IPS-NIHi7 (cell line): Measurements from ENCODE around the gene KRT2.
A peak's percentile ranks its signal among the peaks of the same experiment; 100 is the strongest.

Experiments
- DNase-seq: peaks from one replicate; pipeline ENCODE4 v3.0.0; 2012; ENCODE audit warnings: mixed read lengths; ENCODE audit errors: extremely low spot score

The KRT2 gene

DNA sequence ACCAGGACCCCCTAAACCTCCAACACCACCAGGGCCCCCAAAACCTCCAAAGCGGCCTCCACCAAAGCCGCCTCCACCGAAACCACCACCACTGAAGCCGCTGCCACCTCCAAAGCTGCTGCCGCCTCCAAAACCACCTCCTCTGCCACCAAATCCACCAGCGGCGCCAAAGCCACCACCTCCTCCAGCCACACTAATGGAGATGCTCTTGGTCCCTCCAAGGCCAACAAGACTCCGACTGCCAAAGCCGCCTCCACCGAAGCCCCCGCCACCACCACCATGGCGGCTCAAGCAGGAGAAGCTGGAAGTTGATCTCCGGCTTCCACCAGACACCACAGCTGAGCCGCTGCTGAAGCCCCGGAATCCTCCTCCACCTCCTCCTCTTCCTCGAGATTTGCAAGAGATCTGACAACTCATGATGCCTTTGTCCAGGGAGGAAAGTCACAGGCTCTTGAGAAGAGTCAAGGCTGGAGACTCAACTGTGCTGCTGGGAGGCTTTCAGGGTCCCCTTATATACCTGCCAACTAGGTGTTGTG, at the start of gene KRT2:
Gene KRT2, minus strand, starts transcription at position 486 of the 536 bp plus-strand sequence. Its CDS starts 69 bp downstream, at position 417.
- no peak for DNase-seq

- DNase-seq, result no peak
Measured at GRCh38 chr12:52701281-52701680, 49.3 kb upstream of the KRT2 start.

DNA sequence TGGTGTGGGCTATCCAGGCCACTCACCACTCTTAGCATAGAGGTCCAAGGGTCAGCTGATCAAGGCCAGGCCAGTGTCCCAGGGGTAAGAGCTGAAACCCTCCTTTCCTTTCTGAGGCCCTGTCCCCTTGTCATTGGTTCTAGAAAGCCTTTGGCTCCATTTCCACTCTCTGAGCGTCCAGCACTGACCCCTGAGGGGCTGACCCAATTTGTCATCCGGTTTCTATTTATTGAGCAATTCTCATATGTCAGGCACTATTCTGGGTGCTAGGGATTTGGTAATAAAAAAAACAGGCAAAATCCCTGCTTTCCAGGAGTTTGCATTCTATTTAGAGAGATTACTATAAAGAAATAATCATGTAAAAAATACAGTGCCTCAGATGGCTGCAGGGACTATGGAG, 47.9 kb upstream of the KRT2 start:
- DNase-seq, result no peak

DNA sequence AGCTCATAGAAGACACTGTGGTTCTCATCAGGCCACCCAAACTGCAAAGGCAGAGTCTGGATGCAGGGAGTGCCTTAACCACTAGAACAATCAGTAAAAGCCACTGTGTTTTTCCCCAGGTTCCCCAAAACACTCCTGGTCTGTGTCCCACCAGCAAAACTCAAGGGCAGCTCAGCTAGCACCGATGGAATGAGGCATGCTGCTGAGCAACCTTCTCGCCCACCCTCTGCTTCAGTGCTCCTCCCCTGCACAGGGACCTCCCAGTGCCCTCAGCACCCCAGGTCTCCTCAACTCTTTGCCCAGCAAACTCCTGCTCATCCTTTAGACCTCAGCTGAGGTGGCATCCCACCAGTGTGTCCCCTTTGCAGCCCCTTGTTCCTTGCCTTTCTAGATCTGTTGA, 47.4 kb upstream of the KRT2 start:
- DNase-seq, result no peak

GRCh38 chr12:52698651-52699340, 46.8 kb upstream of the KRT2 start:
- no peak for DNase-seq

GRCh38 chr12:52697058-52697582, 45.1 kb upstream of the KRT2 start:
- no peak for DNase-seq

DNA sequence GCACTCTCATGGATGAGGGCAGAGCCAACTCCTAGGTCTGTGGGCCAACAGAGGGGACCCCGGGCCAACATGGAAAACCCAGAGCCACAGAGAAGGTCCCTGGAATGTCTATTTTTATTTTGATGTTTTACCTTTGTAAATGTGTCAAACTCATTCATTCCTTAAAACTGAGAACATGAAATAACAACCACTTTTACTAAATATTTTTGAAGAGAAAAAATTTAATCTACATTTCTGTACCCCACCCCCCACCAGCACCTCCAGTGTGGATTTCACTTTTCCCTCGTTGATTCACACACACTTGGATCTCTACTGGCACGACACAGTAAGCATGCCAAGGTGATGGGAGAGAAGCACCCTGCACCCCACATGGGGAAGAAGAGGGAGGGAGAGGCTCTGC, 44.6 kb upstream of the KRT2 start:
- no peak for DNase-seq

GRCh38 chr12:52695039-52695438, 43.0 kb upstream of the KRT2 start:
- DNase-seq, result no peak

GRCh38 chr12:52694151-52694550, 42.1 kb upstream of the KRT2 start:
- no peak for DNase-seq

- DNase-seq, result no peak
Measured at GRCh38 chr12:52693261-52693660, 41.2 kb upstream of the KRT2 start.

DNA sequence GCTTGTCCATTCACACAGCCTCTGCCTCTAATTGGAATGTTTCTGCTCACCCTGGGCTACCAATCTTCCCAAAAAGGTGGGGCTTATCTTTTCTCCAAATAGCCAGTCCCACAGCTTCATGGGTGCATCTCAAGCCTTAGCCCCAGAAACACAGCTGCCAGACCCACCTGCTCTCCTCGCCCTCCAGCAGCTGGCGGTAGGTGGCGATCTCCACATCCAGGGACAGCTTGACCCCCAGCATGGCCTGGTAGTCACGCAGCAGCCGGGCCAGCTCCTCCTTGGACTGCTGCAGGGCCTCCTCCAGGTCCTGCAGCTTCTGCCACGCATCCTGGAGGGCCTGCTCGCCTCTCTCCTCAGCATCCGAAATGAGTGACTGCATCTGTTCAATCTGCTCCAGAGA, 40.2 kb upstream of the KRT2 start:
- DNase-seq, result peak; percentile 76

DNA sequence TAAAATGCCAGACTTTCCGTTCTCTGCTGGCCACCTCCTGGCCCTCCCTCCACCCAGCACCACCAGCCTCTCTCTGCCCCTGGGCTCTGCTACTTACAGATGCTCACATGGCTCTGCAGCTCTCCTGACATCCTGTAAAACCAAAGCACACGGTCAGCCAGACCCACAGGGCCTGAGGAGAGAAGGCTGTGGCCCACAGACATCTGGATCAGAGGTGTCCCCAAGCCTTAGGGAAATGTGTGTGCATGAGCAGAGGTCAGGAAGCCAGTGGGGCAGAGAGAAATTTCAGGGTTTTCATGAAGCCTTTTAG, 39.8 kb upstream of the KRT2 start:
- DNase-seq, result no peak

DNA sequence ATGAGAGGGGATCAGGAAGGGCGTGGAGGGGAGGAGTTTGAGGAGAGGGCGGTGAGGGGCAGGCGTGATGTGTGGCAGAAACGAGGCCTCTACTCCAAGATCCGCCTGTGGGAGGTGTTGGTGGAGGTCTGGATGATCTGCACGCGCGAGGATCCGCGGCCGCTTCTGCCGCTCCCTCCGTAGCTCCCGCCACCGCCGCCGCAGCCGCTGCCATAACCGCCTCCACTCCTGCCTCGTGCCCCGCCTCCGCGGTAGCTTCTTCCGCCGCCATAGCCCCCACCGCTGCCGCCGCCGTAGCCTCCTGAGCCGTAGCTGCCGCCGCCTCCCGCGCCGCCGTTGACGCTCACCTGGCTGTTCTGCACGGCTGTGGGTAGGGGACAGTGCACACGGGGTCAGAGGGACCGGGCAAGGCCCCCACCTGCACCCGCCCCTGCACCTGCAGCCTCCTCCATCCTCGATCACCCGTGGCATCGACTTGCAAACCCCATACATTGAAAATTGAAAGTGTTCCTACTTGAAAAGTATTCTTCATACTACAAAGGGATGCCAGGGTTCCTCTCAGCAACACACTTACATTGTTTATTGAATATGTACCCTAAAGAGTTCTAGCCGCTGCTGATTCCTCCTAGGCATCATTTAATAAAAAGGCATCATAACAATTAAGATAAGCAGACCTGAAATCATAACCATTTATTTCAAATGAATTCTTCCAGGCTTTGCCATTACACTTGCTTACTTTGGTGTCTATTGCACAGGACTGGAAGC, 39.2 kb upstream of the KRT2 start:
- DNase-seq, result peak; percentile 58

- DNase-seq, result peak; percentile 35
Measured at GRCh38 chr12:52690351-52691075, 38.5 kb upstream of the KRT2 start.

GRCh38 chr12:52689936-52690335, 37.9 kb upstream of the KRT2 start:
- DNase-seq, result no peak

- DNase-seq, result no peak
Measured at GRCh38 chr12:52689239-52689638, 37.2 kb upstream of the KRT2 start.

GRCh38 chr12:52688481-52688880, 36.5 kb upstream of the KRT2 start:
- DNase-seq, result no peak

- DNase-seq, result no peak
Measured at GRCh38 chr12:52687497-52688385, 35.7 kb upstream of the KRT2 start.

GRCh38 chr12:52686756-52687487, 34.9 kb upstream of the KRT2 start:
- DNase-seq, result no peak

GRCh38 chr12:52686063-52686462, 34.1 kb upstream of the KRT2 start:
- DNase-seq, result no peak
